K562 (cell line): Measurements from ENCODE around the gene SDF4. TPM values are rescaled to one million over a fixed set of nuclear protein-coding genes. Genes with fewer than 3 reads are reported as not detected.
A peak's percentile ranks its signal among the peaks of the same experiment; 100 is the strongest.

Experiments
- ATAC-seq: fragments of 200-7000 bp; cut with Tn5 transposase; 3 replicates; pipeline ENCODE4 v1.9.1; 2020; ENCODE audit warnings: moderate library complexity
- BruUV-seq: library from RNA; stranded (reverse); fragments of 400-500 nt; replicated peaks from 2 replicates; lab custom pipeline; 2021; lab: Mats Ljungman, UMichigan
- CTCF ChIA-PET: fragments of 300-600 bp; formaldehyde crosslinking; extraction: SDS; loops from one replicate; lab custom pipeline; 2021; ENCODE audit warnings: low intra/inter-chr PET ratio; lab: Yijun Ruan, JAX
- POLR2A ChIA-PET: fragments of 300-600, 350-650 bp; sonication (Branson Sonifier 250); formaldehyde crosslinking; extraction: SDS; loops from one replicate; lab custom pipeline; 2021; ENCODE audit warnings: antibody characterized with exemption, inconsistent platforms; lab: Yijun Ruan, JAX
- DNase-seq, 4 experiments: peaks; one replicate each; pipeline versions ENCODE4 v3.0.0 to v3.0.0-alpha.2; 2011 to 2018; ENCODE audit warnings: low spot score in 3 of 4, mixed read lengths in 3 of 4; ENCODE audit errors: extremely low read depth in 1 of 4
- FAIRE-seq: peaks from 2 replicates; lab custom pipeline; 2011; peaks lifted over from hg19 to GRCh38; lab: Jason Lieb, UNC
- H2AFZ ChIP-seq: 2 replicates; pipeline ENCODE4 v1.6.0; 2011; ENCODE audit warnings: low read depth, low read length, control low read depth, inconsistent platforms
- H3K27ac ChIP-seq: fragments of 200-600 bp; 3 replicates; pipeline ENCODE4 v1.8.0; 2011; ENCODE audit warnings: low read depth, mild to moderate bottlenecking, control low read depth, inconsistent platforms, low read length, moderate library complexity, mixed read lengths; ENCODE audit errors: extremely low read depth
- H3K27me3 ChIP-seq, 2 experiments: fragments of 300-600 bp in 1 of 2; 2 replicates in 1 of 2; 3 replicates in 1 of 2; pipeline versions ENCODE4 v1.6.0 to v1.8.0; 2011; ENCODE audit warnings: inconsistent platforms in 2 of 2, low read length in 2 of 2, mild to moderate bottlenecking in 1 of 2, mixed read lengths in 1 of 2, moderate library complexity in 1 of 2; ENCODE audit not compliant: control insufficient read depth in 2 of 2, insufficient read depth in 2 of 2
- H3K36me3 ChIP-seq: fragments of 300-600 bp; 3 replicates; pipeline ENCODE4 v1.8.0; 2011; ENCODE audit warnings: mild to moderate bottlenecking, low read length, inconsistent platforms; ENCODE audit not compliant: control insufficient read depth, insufficient read depth
- H3K4me1 ChIP-seq, 2 experiments: fragments of 200-600 bp in 1 of 2; replicated peaks in 1 of 2; 2 replicates in 1 of 2; 3 replicates in 1 of 2; pipeline versions ENCODE4 v1.5.1 to v1.8.0; 2011; ENCODE audit warnings: inconsistent platforms in 2 of 2, low read length in 2 of 2, mild to moderate bottlenecking in 1 of 2, mixed read lengths in 1 of 2, moderate library complexity in 1 of 2; ENCODE audit not compliant: control insufficient read depth in 2 of 2, insufficient read depth in 2 of 2
- H3K4me2 ChIP-seq: 2 replicates; pipeline ENCODE4 v1.6.1; 2011; ENCODE audit warnings: low read length, control low read depth, inconsistent platforms, mixed read lengths; ENCODE audit not compliant: insufficient read depth
- H3K4me3 ChIP-seq: fragments of 200-600 bp; sonication (generic), shearing (Covaris generic); 2 replicates; pipeline ENCODE4 v1.5.1; 2016; ENCODE audit warnings: control low read depth, inconsistent platforms
- H3K79me2 ChIP-seq: fragments of 200-600 bp; 3 replicates; pipeline ENCODE4 v1.8.0; 2011; ENCODE audit warnings: low read length, inconsistent platforms; ENCODE audit not compliant: control insufficient read depth, insufficient read depth
- H3K9ac ChIP-seq, 2 experiments: 2 replicates each; pipeline versions ENCODE4 v1.6.0 to v1.6.1; 2011; ENCODE audit warnings: low read depth in 2 of 2, low read length in 2 of 2, control low read depth in 1 of 2, inconsistent platforms in 1 of 2, mild to moderate bottlenecking in 1 of 2, mixed read lengths in 1 of 2; ENCODE audit not compliant: insufficient read depth in 1 of 2
- H3K9me1 ChIP-seq: one replicate; pipeline ENCODE4 v1.6.0; 2011; ENCODE audit warnings: inconsistent platforms, mild to moderate bottlenecking, low read length, moderate library complexity; ENCODE audit not compliant: control insufficient read depth, insufficient read depth
- H3K9me3 ChIP-seq: replicated peaks from 2 replicates; pipeline ENCODE4 v1.5.1; 2011; ENCODE audit warnings: low read depth, low read length, inconsistent platforms; ENCODE audit not compliant: control insufficient read depth, insufficient read depth
- H4K20me1 ChIP-seq: replicated peaks from 2 replicates; pipeline ENCODE4 v1.6.1; 2011; ENCODE audit warnings: low read length, inconsistent platforms, mixed read lengths; ENCODE audit not compliant: control insufficient read depth, insufficient read depth
- E4F1 ChIP-seq: fragments of 250-450 bp; sonication (Bioruptor Pico); IDR thresholded peaks from 2 replicates; pipeline ENCODE4 v1.5.0; 2021; ENCODE audit warnings: mild to moderate bottlenecking, borderline replicate concordance
- POLR2G ChIP-seq: fragments of 200-400 bp; formaldehyde crosslinking; IDR thresholded peaks from 2 replicates; pipeline ENCODE4 v1.6.1; 2017; ENCODE audit warnings: low read depth, mild to moderate bottlenecking, antibody characterized with exemption, low read length, moderate library complexity
- RBFOX2 ChIP-seq: fragments of 200-400 bp; formaldehyde crosslinking; IDR thresholded peaks from 2 replicates; pipeline ENCODE4 v1.6.1; 2017; ENCODE audit warnings: low read depth, mild to moderate bottlenecking, low read length, moderate library complexity
- SUPT5H ChIP-seq: fragments of 450-650 bp; IDR thresholded peaks from 2 replicates; pipeline ENCODE4 v1.6.1; 2016
- WGBS: fragments of 100-300 bp; shearing (Covaris generic); methylation state at CpG from one replicate; pipeline ENCODE4 v1.1.6; 2016; ENCODE audit warnings: low coverage, mixed read lengths; ENCODE audit not compliant: insufficient coverage; ENCODE audit errors: missing lambda C conversion rate; 5-methylcytosine and 5-hydroxymethylcytosine counted together
- in situ Hi-C: fragments of 300-500 bp; cut with MboI; formaldehyde crosslinking; loops from 4 replicates; pipeline ENCODE4 v1.15.0; 2018; ENCODE audit warnings: inconsistent platforms, mixed read lengths
- intact Hi-C: fragments of 100-400 bp; cut with micrococcal nuclease; formaldehyde crosslinking; loops from 2 replicates; pipeline ENCODE4 v1.14.2; 2022
- polyA plus RNA-seq, 8 experiments: library from polyadenylated mRNA; depleted of rRNA in 4 of 8; stranded (reverse) in 5 of 8; unstranded in 3 of 8; fragments of >200 nt; fragmentation: Nextera tagmentation in 2 of 8; fragmentation: Illumina TruSeq in 1 of 8; extraction: Ambion mirVana in 2 of 8; extraction: Trizol in 1 of 8; gene quantifications; 2 replicates each; pipeline versions ENCODE4 v1.2.1 to v1.2.3, GENCODE V29; 2011 to 2014; ENCODE audit warnings: inconsistent platforms in 1 of 8, missing spikeins in 1 of 8
- total RNA-seq, 7 experiments: library from RNA; depleted of rRNA in 6 of 7; stranded (reverse); fragments of >200 nt in 6 of 7; fragmentation: Illumina TruSeq in 2 of 7; extraction: Trizol in 2 of 7; gene quantifications; 2 replicates each; pipeline versions ENCODE4 v1.2.1 to v1.2.3, GENCODE V29; 2011 to 2021; ENCODE audit warnings: low replicate concordance in 1 of 7

SDF4 gene
- total and polyA plus RNA-seq, 9 of the 15 experiments (the other 6 are each of a cell fraction or from before 2014, with no cell fraction given), result 0.35 to 160 (median 65.2) TPM

DNA sequence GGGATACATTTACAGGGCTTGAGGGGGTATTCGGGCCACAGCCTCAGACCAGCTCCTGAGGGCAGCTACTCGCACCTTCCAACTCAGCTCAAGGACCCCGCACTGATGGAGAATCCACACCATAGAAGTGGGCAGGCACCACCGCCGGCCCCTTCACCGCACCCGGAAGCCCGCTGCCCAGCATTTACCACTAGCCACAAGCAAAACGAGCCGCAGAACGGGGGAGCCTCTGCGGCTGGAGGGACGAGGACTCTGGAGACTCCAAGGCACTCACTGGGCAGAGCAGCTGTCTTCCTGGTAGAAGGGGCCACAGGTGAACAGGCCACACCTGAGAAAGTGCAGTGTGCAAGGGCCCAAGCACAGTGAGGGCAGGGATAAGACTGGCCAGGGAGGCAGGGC, 36.5 kb upstream of the SDF4 start:
- over 99% methylated on average over 13 of the region's 13 CpGs for WGBS
- Histone ChIP-seq H3K36me3 (peaks cover 80% of the 10 kb centered on the region), H3K9me3 (no peaks in the 10 kb centered on the region), H3K4me3 (no peak overlapping the region), H3K27ac (no peak overlapping the region), H4K20me1 (peaks cover 23% of the 10 kb centered on the region), H3K9ac (peak overlapping the region in 1 of 2 experiments; percentile 70; a peak in 1 of 4 replicates), H3K79me2 (peaks cover 73% of the 10 kb centered on the region), H3K9me1 (peaks cover 11% of the 10 kb centered on the region), H3K4me2 (no peak overlapping the region), H3K4me1 (peaks cover 16 to 46% of the 10 kb centered on the region in 2 experiments; a peak in 4 of 5 replicates), H3K27me3 (no peaks in the 10 kb centered on the region; a peak in 1 of 5 replicates), H2AFZ (no peak overlapping the region)
- no TSS peak for BruUV-seq
- POLR2A ChIA-PET, result interaction anchor here (0.8 to 1.5 kb wide), 4 partner anchors 13 to 29 kb away, joined by 3 read pairs; no protein-coding TSS in a partner anchor
- TF ChIP-seq POLR2G (peak; percentile 33), SUPT5H (0 out of 2 replicates have a peak, but pooled peaks have one; percentile 45), RBFOX2 (peak; percentile 46; the same call in 1 of the 2 replicates), E4F1 (CRISPR knock-in tag) (no peak)
- DNase-seq (no peak), FAIRE-seq (no peak), ATAC-seq (no peak)
- CTCF ChIA-PET, result no interaction called here
- intact Hi-C loops, result no loop called here
- in situ Hi-C loops, result no loop called here
